Hepatocyte (in vitro differentiated cells): ENCODE results near the gene RALGAPA2. TPM values are rescaled to one million over a fixed set of nuclear protein-coding genes. Genes with fewer than 3 reads are reported as not detected.

Experiments
- DNase-seq: peaks from one replicate; pipeline ENCODE4 v3.0.0-alpha.2; 2016; ENCODE audit warnings: low spot score
- H2AFZ ChIP-seq: fragments of 200-600 bp; sonication (generic); 2 replicates; pipeline ENCODE4 v1.6.0; 2016; ENCODE audit warnings: antibody characterized with exemption, mild to moderate bottlenecking
- H3K27ac ChIP-seq: fragments of 200-600 bp; sonication (generic); 2 replicates; pipeline ENCODE4 v1.5.1; 2016; ENCODE audit warnings: mild to moderate bottlenecking
- H3K27me3 ChIP-seq: fragments of 200-600 bp; sonication (generic); 2 replicates; pipeline ENCODE4 v1.6.1; 2016
- H3K36me3 ChIP-seq: fragments of 200-600 bp; sonication (generic); replicated peaks from 2 replicates; pipeline ENCODE4 v1.5.1; 2016; ENCODE audit warnings: low read depth; ENCODE audit not compliant: insufficient read depth
- H3K4me1 ChIP-seq: fragments of 200-600 bp; sonication (generic); 2 replicates; pipeline ENCODE4 v1.5.1; 2016; ENCODE audit warnings: mild to moderate bottlenecking, moderate library complexity; ENCODE audit not compliant: insufficient read depth
- H3K4me2 ChIP-seq: fragments of 200-600 bp; sonication (generic); 2 replicates; pipeline ENCODE4 v1.6.0; 2016
- H3K4me3 ChIP-seq: fragments of 200-600 bp; sonication (generic); 2 replicates; pipeline ENCODE4 v1.5.1; 2016; ENCODE audit warnings: mild to moderate bottlenecking
- H3K79me2 ChIP-seq: fragments of 200-600 bp; sonication (generic); 2 replicates; pipeline ENCODE4 v1.6.0; 2017; ENCODE audit warnings: mild to moderate bottlenecking
- H3K9me2 ChIP-seq: fragments of 200-600 bp; sonication (generic); replicated peaks from 2 replicates; pipeline ENCODE4 v1.6.0; 2017; ENCODE audit warnings: mild to moderate bottlenecking; ENCODE audit not compliant: insufficient read depth
- H3K9me3 ChIP-seq: fragments of 200-600 bp; sonication (generic); 2 replicates; pipeline ENCODE4 v1.5.1; 2016; ENCODE audit warnings: low read depth, mild to moderate bottlenecking
- H4K20me1 ChIP-seq: fragments of 200-600 bp; sonication (generic); 2 replicates; pipeline ENCODE4 v1.6.0; 2016; ENCODE audit warnings: mild to moderate bottlenecking; ENCODE audit not compliant: insufficient read depth, poor library complexity, severe bottlenecking
- CTCF ChIP-seq: fragments of 200-600 bp; sonication (generic); IDR thresholded peaks from 2 replicates; pipeline ENCODE4 v1.5.1; 2016; ENCODE audit warnings: antibody characterized with exemption, mild to moderate bottlenecking; ENCODE audit not compliant: poor library complexity
- EZH2 ChIP-seq: fragments of 200-600 bp; sonication (generic); IDR thresholded peaks from 2 replicates; pipeline ENCODE4 v1.6.1; 2016; ENCODE audit warnings: antibody characterized with exemption, mild to moderate bottlenecking, borderline replicate concordance
- EZH2phosphoT487 ChIP-seq: fragments of 200-600 bp; sonication (generic); IDR thresholded peaks from one replicate; pipeline ENCODE4 v1.6.1; 2018; ENCODE audit warnings: antibody characterized with exemption, mild to moderate bottlenecking, low read depth, moderate library complexity; ENCODE audit not compliant: unreplicated experiment, severe bottlenecking
- WGBS: methylation state at CpG from one replicate; pipeline ENCODE4 v1.1.6; 2016; ENCODE audit warnings: low lambda C conversion rate; ENCODE audit errors: missing lambda C conversion rate; 5-methylcytosine and 5-hydroxymethylcytosine counted together
- polyA plus RNA-seq: library from polyadenylated mRNA; unstranded; fragments of >200 nt; fragmentation: Nextera tagmentation; extraction: Ambion mirVana; gene quantifications from 2 replicates; pipeline ENCODE4 v1.2.1, GENCODE V29; 2016
- total RNA-seq: library from RNA; depleted of rRNA; stranded (reverse); fragments of >200 nt; gene quantifications from 2 replicates; pipeline ENCODE4 v1.2.3, GENCODE V29; 2014

Gene RALGAPA2
- total and polyA plus RNA-seq, 2 experiments from 2014 or later: 16.8 to 35.3 TPM

- H3K4me3 ChIP-seq: no peak overlapping the region
- TF ChIP-seq CTCF (no peak), EZH2phosphoT487 (no peak), EZH2 (no peak)
- DNase-seq: no peak
- WGBS: 81% methylated on average over 2 of the region's 2 CpGs
- H3K27ac ChIP-seq: no peak overlapping the region
- no peaks in the 10 kb centered on the region for H4K20me1 ChIP-seq
- H3K79me2 ChIP-seq: no peaks in the 10 kb centered on the region
- H3K4me1 ChIP-seq: no peaks in the 10 kb centered on the region
- H3K9me3 ChIP-seq: no peaks in the 10 kb centered on the region
- no peak overlapping the region for H2AFZ ChIP-seq
- H3K36me3 ChIP-seq: no peaks in the 10 kb centered on the region
- no peaks in the 10 kb centered on the region for H3K27me3 ChIP-seq
- no peak overlapping the region for H3K4me2 ChIP-seq
- no peaks in the 10 kb centered on the region for H3K9me2 ChIP-seq
These were observed 306.1 kb downstream of the RALGAPA2 start for GRCh38 chr20:20406306-20406705.

- Histone ChIP-seq H3K9me2 (no peaks in the 10 kb centered on the region), H4K20me1 (no peaks in the 10 kb centered on the region), H2AFZ (no peak overlapping the region), H3K27me3 (no peaks in the 10 kb centered on the region), H3K36me3 (no peaks in the 10 kb centered on the region), H3K9me3 (no peaks in the 10 kb centered on the region), H3K27ac (no peak overlapping the region), H3K4me3 (no peak overlapping the region), H3K4me2 (no peak overlapping the region), H3K4me1 (no peaks in the 10 kb centered on the region), H3K79me2 (no peaks in the 10 kb centered on the region)
- no peak for DNase-seq
- TF ChIP-seq CTCF (no peak), EZH2phosphoT487 (no peak), EZH2 (no peak)
- WGBS: 66% methylated on average over 10 of the region's 10 CpGs
These were observed 306.8 kb downstream of the RALGAPA2 start for GRCh38 chr20:20405623-20406022.

DNA sequence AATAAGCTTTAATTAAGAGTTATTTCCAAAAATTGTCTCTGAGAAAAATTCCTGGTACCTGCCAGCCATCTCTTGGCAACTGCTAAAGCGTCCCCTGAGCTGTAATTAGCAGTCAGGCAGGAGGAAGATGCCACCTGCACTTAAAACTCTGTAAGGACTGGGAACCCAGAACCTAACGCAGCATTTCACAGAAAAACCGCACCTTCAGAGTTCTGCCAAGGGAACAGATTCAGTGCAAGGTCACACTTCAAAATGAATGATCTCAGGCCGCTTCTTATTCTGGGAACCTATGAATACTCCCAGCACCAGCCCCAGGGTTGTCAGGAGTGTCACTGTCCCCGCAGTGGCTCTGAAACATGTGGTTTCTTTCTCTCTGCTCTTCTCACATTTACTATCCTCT is 307.8 kb downstream of the RALGAPA2 start:
- H3K4me3 ChIP-seq: no peak overlapping the region
- no peaks in the 10 kb centered on the region for H3K79me2 ChIP-seq
- no peak for DNase-seq
- no peaks in the 10 kb centered on the region for H3K36me3 ChIP-seq
- no peak overlapping the region for H3K27ac ChIP-seq
- H3K4me1 ChIP-seq: peaks cover 5% of the 10 kb centered on the region
- 97% methylated on average over 5 of the region's 5 CpGs for WGBS
- H2AFZ ChIP-seq: no peak overlapping the region
- H3K9me2 ChIP-seq: no peaks in the 10 kb centered on the region
- no peaks in the 10 kb centered on the region for H4K20me1 ChIP-seq
- H3K4me2 ChIP-seq: no peak overlapping the region
- TF ChIP-seq EZH2phosphoT487: no peak
- no peak for TF ChIP-seq EZH2
- TF ChIP-seq CTCF: no peak
- no peaks in the 10 kb centered on the region for H3K9me3 ChIP-seq
- H3K27me3 ChIP-seq: no peaks in the 10 kb centered on the region

DNA sequence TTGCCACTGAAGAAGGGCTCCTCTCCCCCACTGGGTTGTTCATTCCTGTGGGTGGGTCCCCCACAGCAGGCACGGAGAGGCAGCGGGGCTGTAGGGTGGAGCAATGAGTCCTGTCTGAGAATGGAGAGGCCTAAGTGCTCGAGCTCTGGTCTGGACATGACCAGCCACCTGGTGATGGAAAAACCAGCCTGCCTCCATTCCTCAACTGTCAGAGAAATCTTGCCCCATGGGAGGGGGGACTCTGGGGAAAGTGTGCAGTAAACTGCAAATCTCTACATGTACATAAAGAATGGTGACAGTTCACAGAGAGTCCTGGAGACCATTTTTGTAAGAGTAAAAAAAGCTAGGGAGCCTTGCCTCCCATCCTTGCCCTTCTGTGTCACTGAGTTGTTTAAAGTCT is 310.5 kb downstream of the RALGAPA2 start:
- no peak overlapping the region for H3K4me2 ChIP-seq
- no peaks in the 10 kb centered on the region for H4K20me1 ChIP-seq
- TF ChIP-seq CTCF (no peak), EZH2phosphoT487 (no peak), EZH2 (no peak)
- no peak overlapping the region for H3K4me3 ChIP-seq
- H3K79me2 ChIP-seq: no peaks in the 10 kb centered on the region
- H3K27ac ChIP-seq: no peak overlapping the region
- H2AFZ ChIP-seq: no peak overlapping the region
- no peaks in the 10 kb centered on the region for H3K36me3 ChIP-seq
- H3K9me2 ChIP-seq: no peaks in the 10 kb centered on the region
- no peaks in the 10 kb centered on the region for H3K27me3 ChIP-seq
- no peak for DNase-seq
- H3K9me3 ChIP-seq: no peaks in the 10 kb centered on the region
- H3K4me1 ChIP-seq: peaks cover 5% of the 10 kb centered on the region
- WGBS: 83% methylated on average over 3 of the region's 3 CpGs
